Osteoblast (primary cell): ENCODE data around the gene NAT9. TPM values are rescaled to one million over a fixed set of nuclear protein-coding genes. Genes with fewer than 3 reads are reported as not detected.

ENCODE experiments used
- DNase-seq: peaks from one replicate; pipeline ENCODE4 v3.0.0; 2011; ENCODE audit warnings: low spot score, mixed read lengths; ENCODE audit not compliant: insufficient read length; ENCODE audit errors: missing footprints
- H2AFZ ChIP-seq: 2 replicates; pipeline ENCODE4 v1.6.0; 2011; ENCODE audit warnings: mild to moderate bottlenecking, low read length
- H3K27ac ChIP-seq: 2 replicates; pipeline ENCODE4 v1.5.1; 2011; ENCODE audit warnings: mild to moderate bottlenecking, low read depth, low read length, moderate library complexity
- H3K27me3 ChIP-seq: 2 replicates; pipeline ENCODE4 v1.6.0; 2012; ENCODE audit warnings: mild to moderate bottlenecking, control low read depth, inconsistent platforms, low read length, moderate library complexity; ENCODE audit not compliant: insufficient read depth
- H3K36me3 ChIP-seq: 2 replicates; pipeline ENCODE4 v1.5.1; 2011; ENCODE audit warnings: mild to moderate bottlenecking, low read length, control low read depth, moderate library complexity; ENCODE audit not compliant: insufficient read depth
- H3K4me1 ChIP-seq: 2 replicates; pipeline ENCODE4 v1.5.1; 2011; ENCODE audit warnings: mild to moderate bottlenecking, low read length, control low read depth, moderate library complexity; ENCODE audit not compliant: insufficient read depth
- H3K4me2 ChIP-seq: 2 replicates; pipeline ENCODE4 v1.6.0; 2011; ENCODE audit warnings: mild to moderate bottlenecking, low read length; ENCODE audit not compliant: insufficient read depth
- H3K4me3 ChIP-seq: fragments of 200-600 bp; sonication (generic); 3 replicates; pipeline ENCODE4 v1.5.1; 2012; ENCODE audit warnings: mild to moderate bottlenecking, low read length, inconsistent platforms; ENCODE audit not compliant: insufficient read depth
- H3K79me2 ChIP-seq: 2 replicates; pipeline ENCODE4 v1.6.0; 2012; ENCODE audit warnings: mild to moderate bottlenecking, low read length, control low read depth, inconsistent platforms; ENCODE audit not compliant: insufficient read depth
- H3K9me3 ChIP-seq: 2 replicates; pipeline ENCODE4 v1.5.1; 2011; ENCODE audit warnings: low read depth, low read length, control low read depth
- H4K20me1 ChIP-seq: 2 replicates; pipeline ENCODE4 v1.6.0; 2012; ENCODE audit warnings: mild to moderate bottlenecking, low read length, control low read depth; ENCODE audit not compliant: insufficient read depth
- total RNA-seq: library from RNA; depleted of rRNA; stranded (reverse); fragments of >200 nt; gene quantifications from 2 replicates; pipeline ENCODE4 v1.2.3, GENCODE V29; 2012
- TF ChIP-seq, protein P1 (sequence below): IDR thresholded peaks from 2 replicates; pipeline ENCODE4 v1.5.1; 2011; ENCODE audit warnings: mild to moderate bottlenecking, low read depth, low read length, moderate library complexity; ENCODE audit errors: extremely low read depth

The NAT9 gene
- total RNA-seq, 1 donor: 35.1 TPM

DNA sequence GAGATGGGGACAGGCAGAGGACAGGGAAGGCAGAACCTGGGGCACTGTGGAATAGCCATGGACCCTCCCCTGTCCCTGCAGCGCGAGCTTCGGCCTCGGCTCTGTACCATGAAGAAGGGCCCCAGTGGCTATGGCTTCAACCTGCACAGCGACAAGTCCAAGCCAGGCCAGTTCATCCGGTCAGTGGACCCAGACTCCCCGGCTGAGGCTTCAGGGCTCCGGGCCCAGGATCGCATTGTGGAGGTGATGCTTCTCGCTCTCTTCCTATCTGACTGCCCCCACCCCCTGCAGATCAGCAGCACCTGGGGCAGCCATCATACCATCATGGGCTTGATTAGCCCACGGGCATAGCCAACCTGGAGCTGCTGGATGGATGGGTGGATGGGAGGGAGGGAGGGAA is 14.2 kb downstream of the NAT9 start:
- peaks cover 12% of the 10 kb centered on the region for H4K20me1 ChIP-seq
- no peaks in the 10 kb centered on the region for H3K9me3 ChIP-seq
- peak; percentile 82 for DNase-seq
- TF ChIP-seq, protein P1, sequence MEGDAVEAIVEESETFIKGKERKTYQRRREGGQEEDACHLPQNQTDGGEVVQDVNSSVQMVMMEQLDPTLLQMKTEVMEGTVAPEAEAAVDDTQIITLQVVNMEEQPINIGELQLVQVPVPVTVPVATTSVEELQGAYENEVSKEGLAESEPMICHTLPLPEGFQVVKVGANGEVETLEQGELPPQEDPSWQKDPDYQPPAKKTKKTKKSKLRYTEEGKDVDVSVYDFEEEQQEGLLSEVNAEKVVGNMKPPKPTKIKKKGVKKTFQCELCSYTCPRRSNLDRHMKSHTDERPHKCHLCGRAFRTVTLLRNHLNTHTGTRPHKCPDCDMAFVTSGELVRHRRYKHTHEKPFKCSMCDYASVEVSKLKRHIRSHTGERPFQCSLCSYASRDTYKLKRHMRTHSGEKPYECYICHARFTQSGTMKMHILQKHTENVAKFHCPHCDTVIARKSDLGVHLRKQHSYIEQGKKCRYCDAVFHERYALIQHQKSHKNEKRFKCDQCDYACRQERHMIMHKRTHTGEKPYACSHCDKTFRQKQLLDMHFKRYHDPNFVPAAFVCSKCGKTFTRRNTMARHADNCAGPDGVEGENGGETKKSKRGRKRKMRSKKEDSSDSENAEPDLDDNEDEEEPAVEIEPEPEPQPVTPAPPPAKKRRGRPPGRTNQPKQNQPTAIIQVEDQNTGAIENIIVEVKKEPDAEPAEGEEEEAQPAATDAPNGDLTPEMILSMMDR: no peak
- H3K79me2 ChIP-seq: peaks cover 25% of the 10 kb centered on the region
- no peaks in the 10 kb centered on the region for H3K36me3 ChIP-seq
- no peak overlapping the region for H3K27ac ChIP-seq
- peaks cover 35% of the 10 kb centered on the region for H3K4me1 ChIP-seq
- no peaks in the 10 kb centered on the region for H3K27me3 ChIP-seq
- no peak overlapping the region for H3K4me3 ChIP-seq
- no peak overlapping the region for H3K4me2 ChIP-seq
- H2AFZ ChIP-seq: no peak overlapping the region

DNA sequence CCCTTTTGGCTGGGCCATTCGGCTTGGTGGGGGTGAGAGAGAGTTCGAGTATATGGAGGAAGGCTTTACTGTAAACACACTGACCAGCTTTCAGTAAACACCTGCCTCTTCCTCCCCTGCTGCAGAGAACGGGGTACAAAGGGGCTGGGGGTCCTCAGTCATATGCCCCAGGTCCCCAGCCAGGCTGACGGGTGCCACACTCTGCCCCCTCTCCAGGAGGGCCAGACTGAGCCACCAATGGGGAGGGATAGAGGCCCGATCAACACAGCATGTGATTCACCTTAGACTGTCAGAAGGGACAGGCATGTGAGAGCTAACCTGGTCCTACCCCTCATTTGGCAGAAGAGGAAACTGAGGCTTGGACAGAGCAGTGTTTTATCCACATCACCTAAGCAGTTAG is 14.7 kb downstream of the NAT9 start:
- peak; percentile 66 for DNase-seq

DNA sequence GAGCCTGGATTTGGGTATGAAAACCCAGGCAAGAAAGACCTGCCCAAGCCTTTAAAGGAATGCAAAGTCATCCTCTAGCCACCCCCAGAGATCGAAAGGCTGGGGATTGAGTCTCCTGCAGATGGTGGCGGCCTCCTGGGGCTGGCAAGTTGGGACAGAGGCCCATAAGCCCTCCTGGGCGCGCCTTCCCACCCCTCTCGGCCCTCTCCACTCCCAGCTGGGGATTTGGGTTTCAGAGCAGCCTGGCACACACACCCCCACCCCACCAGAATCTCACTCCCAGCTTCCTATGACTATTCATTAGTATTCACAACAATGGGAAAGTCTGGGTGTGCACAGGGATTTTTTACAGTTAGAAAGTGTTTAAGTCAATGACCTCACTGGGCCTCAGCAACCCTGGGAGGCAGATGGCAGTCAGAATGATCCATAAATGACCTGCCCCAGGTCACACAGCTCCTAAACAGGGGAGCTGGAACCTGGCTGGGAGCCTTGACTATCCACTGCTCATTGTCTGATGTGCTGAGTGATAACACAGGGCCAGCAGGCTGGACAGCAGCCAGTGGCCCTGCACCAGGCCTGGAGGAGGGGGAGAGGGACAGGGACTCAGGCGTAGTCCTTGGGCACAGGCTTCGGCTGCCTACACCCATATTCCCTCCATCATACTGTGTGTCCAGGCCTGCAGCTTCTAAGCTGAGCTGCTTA is 15.6 kb downstream of the NAT9 start:
- peaks cover 35% of the 10 kb centered on the region for H3K4me1 ChIP-seq
- H3K4me3 ChIP-seq: no peak overlapping the region
- H3K4me2 ChIP-seq: no peak overlapping the region
- H3K79me2 ChIP-seq: peaks cover 29% of the 10 kb centered on the region
- peaks cover 18% of the 10 kb centered on the region for H4K20me1 ChIP-seq
- no peaks in the 10 kb centered on the region for H3K36me3 ChIP-seq
- no peaks in the 10 kb centered on the region for H3K9me3 ChIP-seq
- no peaks in the 10 kb centered on the region for H3K27me3 ChIP-seq
- no peak overlapping the region for H3K27ac ChIP-seq
- H2AFZ ChIP-seq: no peak overlapping the region
- DNase-seq: peak; percentile 93
- TF ChIP-seq, protein P1: no peak

More for the DNA sequence above, 14.7 kb downstream of the NAT9 start:
- peaks cover 35% of the 10 kb centered on the region for H3K4me1 ChIP-seq
- H3K27me3 ChIP-seq: no peaks in the 10 kb centered on the region
- no peaks in the 10 kb centered on the region for H3K9me3 ChIP-seq
- no peaks in the 10 kb centered on the region for H3K36me3 ChIP-seq
- no peak overlapping the region for H2AFZ ChIP-seq
- TF ChIP-seq, protein P1: no peak
- H3K4me2 ChIP-seq: no peak overlapping the region
- H3K79me2 ChIP-seq: peaks cover 29% of the 10 kb centered on the region
- H3K27ac ChIP-seq: no peak overlapping the region
- no peak overlapping the region for H3K4me3 ChIP-seq
- peaks cover 17% of the 10 kb centered on the region for H4K20me1 ChIP-seq

DNA sequence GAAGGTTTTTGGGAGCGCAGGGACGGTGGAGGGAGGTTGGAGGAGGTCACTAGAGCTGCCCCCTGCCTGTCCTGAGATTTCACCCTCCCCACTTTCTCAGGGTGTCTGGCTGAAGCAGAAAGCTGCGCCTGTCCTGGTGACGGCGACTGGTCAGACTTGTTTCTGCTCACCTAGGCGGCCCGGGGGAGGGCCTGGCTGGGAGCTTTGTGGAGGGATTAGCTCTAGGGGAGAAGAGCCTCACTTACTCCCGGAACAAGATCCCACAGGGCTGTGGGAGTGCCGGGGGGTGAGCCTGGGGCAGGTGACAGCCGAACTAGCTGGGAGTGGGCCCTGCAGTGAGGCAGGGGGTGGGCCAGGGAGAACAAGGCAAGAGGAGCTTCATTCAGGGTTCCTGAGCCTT is 16.2 kb downstream of the NAT9 start:
- Histone ChIP-seq H3K4me1 (peaks cover 35% of the 10 kb centered on the region), H3K4me2 (no peak overlapping the region), H3K27me3 (no peaks in the 10 kb centered on the region), H2AFZ (no peak overlapping the region), H3K4me3 (no peak overlapping the region), H4K20me1 (peaks cover 21% of the 10 kb centered on the region), H3K79me2 (peaks cover 31% of the 10 kb centered on the region), H3K27ac (no peak overlapping the region), H3K9me3 (no peaks in the 10 kb centered on the region), H3K36me3 (no peaks in the 10 kb centered on the region)
- peak; percentile 66 for DNase-seq
- TF ChIP-seq, protein P1: no peak
